Cardiac muscle cell (in vitro differentiated cells and primary cell): ENCODE results near the gene MAJIN. TPM values are rescaled to one million over a fixed set of nuclear protein-coding genes. Genes with fewer than 3 reads are reported as not detected.

Source experiments
- DNase-seq, 2 donors: peaks; one replicate each; pipeline versions ENCODE4 v3.0.0 to v3.0.0-alpha.2; 2010 to 2017; ENCODE audit warnings: low read depth in 1 of 2, low spot score in 1 of 2
- H3K27ac ChIP-seq: fragments of 200-600 bp; sonication (generic); 2 replicates; pipeline ENCODE4 v1.5.1; 2016
- H3K27me3 ChIP-seq: fragments of 200-600 bp; sonication (generic); 2 replicates; pipeline ENCODE4 v1.6.0; 2016; ENCODE audit warnings: control low read depth
- H3K36me3 ChIP-seq: fragments of 200-600 bp; sonication (generic); 2 replicates; pipeline ENCODE4 v1.5.1; 2016; ENCODE audit warnings: control low read depth
- H3K4me1 ChIP-seq: fragments of 200-600 bp; sonication (generic); 2 replicates; pipeline ENCODE4 v1.8.1; 2017; ENCODE audit warnings: low read depth, mild to moderate bottlenecking, mixed run types
- H3K4me3 ChIP-seq: fragments of 200-600 bp; sonication (generic); 2 replicates; pipeline ENCODE4 v1.5.1; 2016; ENCODE audit warnings: mild to moderate bottlenecking
- H3K9me3 ChIP-seq: fragments of 200-600 bp; sonication (generic); 2 replicates; pipeline ENCODE4 v1.5.1; 2017; ENCODE audit warnings: low read depth, mild to moderate bottlenecking, control low read depth
- CTCF ChIP-seq: IDR thresholded peaks from 2 replicates; pipeline ENCODE4 v1.5.1; 2012; ENCODE audit warnings: low read depth, mild to moderate bottlenecking, low read length
- polyA plus RNA-seq: library from polyadenylated mRNA; unstranded; fragments of >200 nt; fragmentation: Nextera tagmentation; extraction: Ambion mirVana; gene quantifications from 2 replicates; pipeline ENCODE4 v1.2.1, GENCODE V29; 2016
- total RNA-seq: library from RNA; depleted of rRNA; stranded (reverse); fragments of >200 nt; gene quantifications from 2 replicates; pipeline ENCODE4 v1.2.3, GENCODE V29; 2016

MAJIN gene
- total and polyA plus RNA-seq, 2 experiments from 2014 or later: 0.06 TPM; not detected in 1

DNA sequence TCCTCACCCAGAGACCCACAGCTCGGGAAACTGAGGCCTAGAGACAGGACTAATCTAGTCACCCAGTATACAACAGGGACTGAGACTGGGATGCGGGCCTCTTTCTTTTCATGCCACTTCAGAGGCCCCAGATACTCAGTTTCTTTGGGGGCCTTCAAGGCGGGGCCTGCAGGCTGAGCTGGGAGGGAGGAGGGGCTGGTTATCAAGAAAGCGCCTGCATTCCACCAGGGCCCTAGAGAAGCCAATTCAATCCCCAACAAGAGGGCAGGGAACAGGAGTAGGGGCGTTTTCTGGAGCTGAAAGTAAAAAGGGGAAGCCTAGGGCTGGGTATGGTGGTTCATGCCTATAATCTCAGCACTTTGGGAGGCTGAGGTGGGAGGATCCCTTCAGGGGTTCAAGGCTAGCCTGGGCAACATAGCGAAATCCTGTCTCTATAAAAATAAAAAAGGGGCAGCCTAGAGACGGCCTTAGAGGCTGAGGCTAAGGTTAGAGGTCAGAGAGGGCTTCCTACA is 56.5 kb downstream of the MAJIN start:
- peaks cover 12% of the 10 kb centered on the region for H3K4me1 ChIP-seq
- H3K9me3 ChIP-seq: no peaks in the 10 kb centered on the region
- peaks cover 18% of the 10 kb centered on the region for H3K36me3 ChIP-seq
- H3K4me3 ChIP-seq: peak overlapping the region; percentile 75
- TF ChIP-seq CTCF: no peak
- no peaks in the 10 kb centered on the region for H3K27me3 ChIP-seq
- peak overlapping the region; percentile 70 for H3K27ac ChIP-seq
- DNase-seq: peak in 1 of 2 donors; percentile 35

- Histone ChIP-seq H3K4me1 (peaks cover 12% of the 10 kb centered on the region), H3K27me3 (no peaks in the 10 kb centered on the region), H3K36me3 (peaks cover 21% of the 10 kb centered on the region), H3K27ac (no peak overlapping the region), H3K9me3 (no peaks in the 10 kb centered on the region), H3K4me3 (no peak overlapping the region)
- TF ChIP-seq CTCF: no peak
- no peak for DNase-seq
Observed at GRCh38 chr11:64914123-64914522, 57.8 kb downstream of the MAJIN start.

DNA sequence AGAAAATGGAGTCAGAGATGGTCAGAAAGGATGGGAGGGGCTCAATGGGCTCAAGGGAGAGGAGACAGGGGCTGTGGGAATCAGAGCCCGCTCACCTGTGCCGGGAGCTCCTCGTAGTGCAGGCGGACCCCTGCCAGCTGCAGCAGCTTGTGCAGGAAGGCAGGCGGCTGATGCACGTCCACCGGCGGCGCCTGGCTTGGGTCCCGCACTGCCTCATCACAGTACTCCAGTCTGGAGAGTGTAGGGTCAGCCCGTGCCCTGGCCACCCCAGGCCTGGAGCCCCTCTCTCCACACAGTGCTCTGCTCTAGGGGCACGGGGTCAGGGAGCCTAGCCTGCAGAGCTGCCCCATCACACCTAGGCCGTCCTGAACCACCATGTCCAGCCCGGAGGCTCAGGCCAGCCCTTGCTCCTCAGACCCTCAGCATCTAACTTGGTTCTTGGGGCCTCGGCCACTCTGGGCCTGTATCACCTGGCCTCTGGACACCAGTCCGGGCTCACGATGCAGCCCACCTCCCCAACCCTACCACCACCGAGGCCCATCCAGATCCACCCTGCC is 58.7 kb downstream of the MAJIN start:
- Histone ChIP-seq H3K36me3 (peaks cover 26% of the 10 kb centered on the region), H3K27me3 (no peaks in the 10 kb centered on the region), H3K4me1 (peaks cover 12% of the 10 kb centered on the region), H3K27ac (no peak overlapping the region), H3K4me3 (no peak overlapping the region), H3K9me3 (no peaks in the 10 kb centered on the region)
- DNase-seq: no peak
- TF ChIP-seq CTCF: no peak

DNA sequence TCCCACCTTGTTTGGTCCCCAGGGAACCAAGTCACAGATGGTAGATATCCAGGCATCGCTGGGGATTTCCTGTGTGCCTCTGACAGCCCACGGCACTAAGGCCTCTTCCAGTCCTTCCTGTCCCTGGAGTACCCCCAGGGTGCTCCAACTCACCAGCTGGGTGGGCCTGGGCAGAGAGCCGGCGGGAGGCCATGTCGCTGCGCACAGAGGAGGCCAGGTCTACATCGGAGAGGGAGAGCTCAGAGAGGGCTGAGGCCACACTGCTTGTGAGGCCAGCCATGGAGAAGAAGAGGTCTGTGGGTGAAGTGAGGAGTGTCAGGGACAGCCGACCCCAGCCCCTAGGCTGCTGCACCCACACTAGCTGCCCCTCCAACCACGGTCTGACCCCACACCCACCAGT is 60.2 kb downstream of the MAJIN start:
- Histone ChIP-seq H3K9me3 (no peaks in the 10 kb centered on the region), H3K4me1 (peaks cover 12% of the 10 kb centered on the region), H3K27ac (no peak overlapping the region), H3K36me3 (peaks cover 36% of the 10 kb centered on the region), H3K27me3 (no peaks in the 10 kb centered on the region), H3K4me3 (no peak overlapping the region)
- DNase-seq: no peak
- TF ChIP-seq CTCF: no peak

GRCh38 chr11:64911142-64911541 is 60.8 kb downstream of the MAJIN start:
- Histone ChIP-seq H3K27me3 (no peaks in the 10 kb centered on the region), H3K4me1 (peaks cover 11% of the 10 kb centered on the region), H3K4me3 (no peak overlapping the region), H3K9me3 (no peaks in the 10 kb centered on the region), H3K27ac (no peak overlapping the region), H3K36me3 (peaks cover 41% of the 10 kb centered on the region)
- no peak for TF ChIP-seq CTCF
- no peak for DNase-seq
